Measurements from ENCODE around the gene PHGDH.
"Not testable (repeated sequence)": the region's sequence is repeated elsewhere in the genome, so short reads cannot be mapped to it uniquely, and the experiment has no call there.

PHGDH gene

GRCh38 chr1:119696863-119697262 is 14.9 kb upstream of the PHGDH start:
- FAIRE-seq; DNase-seq (ENCODE audit: insufficient read length, low spot score): not testable (repeated sequence)

GRCh38 chr1:119697598-119697997 is 14.1 kb upstream of the PHGDH start:
- no peak for DNase-seq (ENCODE audit: insufficient read length, low spot score)
- FAIRE-seq: no peak

- DNase-seq (ENCODE audit: insufficient read length, low spot score): no peak
- FAIRE-seq: no peak
Measured at GRCh38 chr1:119700326-119700725, 11.4 kb upstream of the PHGDH start.

GRCh38 chr1:119701659-119702058 is 10.1 kb upstream of the PHGDH start:
- DNase-seq (ENCODE audit: insufficient read length, low spot score) (no peak), FAIRE-seq (no peak)

- no peak for DNase-seq (ENCODE audit: insufficient read length, low spot score)
- FAIRE-seq: no peak
Measured at GRCh38 chr1:119702384-119702783, 9.3 kb upstream of the PHGDH start.

GRCh38 chr1:119703666-119704450 is 7.9 kb upstream of the PHGDH start:
- no peak for DNase-seq (ENCODE audit: insufficient read length, low spot score)
- FAIRE-seq: no peak

- FAIRE-seq; DNase-seq (ENCODE audit: insufficient read length, low spot score): not testable (repeated sequence)
Measured at GRCh38 chr1:119706599-119706998, 5.1 kb upstream of the PHGDH start.

GRCh38 chr1:119711356-119711803 is 354 bp upstream of the PHGDH start:
- not testable (repeated sequence) for DNase-seq (ENCODE audit: insufficient read length, low spot score); FAIRE-seq

GRCh38 chr1:119712342-119713038 is 756 bp downstream of the PHGDH start:
- FAIRE-seq (no peak), DNase-seq (ENCODE audit: insufficient read length, low spot score) (no peak)

GRCh38 chr1:119713039-119713748 is 1.5 kb downstream of the PHGDH start:
- DNase-seq (ENCODE audit: insufficient read length, low spot score) (no peak), FAIRE-seq (no peak)

GRCh38 chr1:119713749-119714456 is 2.2 kb downstream of the PHGDH start:
- FAIRE-seq (no peak), DNase-seq (ENCODE audit: insufficient read length, low spot score) (no peak)

GRCh38 chr1:119714583-119714982 is 2.8 kb downstream of the PHGDH start:
- DNase-seq (ENCODE audit: insufficient read length, low spot score) (no peak), FAIRE-seq (no peak)

- no peak for DNase-seq (ENCODE audit: insufficient read length, low spot score)
- FAIRE-seq: no peak
Measured at GRCh38 chr1:119715542-119715941, 3.8 kb downstream of the PHGDH start.

GRCh38 chr1:119718409-119718808 is 6.7 kb downstream of the PHGDH start:
- FAIRE-seq (no peak), DNase-seq (ENCODE audit: insufficient read length, low spot score) (no peak)

- FAIRE-seq: no peak
- no peak for DNase-seq (ENCODE audit: insufficient read length, low spot score)
Measured at GRCh38 chr1:119718972-119719371, 7.2 kb downstream of the PHGDH start.

- DNase-seq (ENCODE audit: insufficient read length, low spot score) (no peak), FAIRE-seq (no peak)
Measured at GRCh38 chr1:119720866-119721440, 9.2 kb downstream of the PHGDH start.

- no peak for FAIRE-seq
Measured at GRCh38 chr1:119721896-119722295, 10.2 kb downstream of the PHGDH start.

GRCh38 chr1:119724611-119725218 is 13.0 kb downstream of the PHGDH start:
- FAIRE-seq (no peak), DNase-seq (ENCODE audit: insufficient read length, low spot score) (no peak)

More at GRCh38 chr1:119721896-119722295, 10.2 kb downstream of the PHGDH start:
- DNase-seq (ENCODE audit: insufficient read length, low spot score): no peak

GRCh38 chr1:119725626-119726025 is 13.9 kb downstream of the PHGDH start:
- DNase-seq (ENCODE audit: insufficient read length, low spot score) (no peak), FAIRE-seq (no peak)

- FAIRE-seq (no peak), DNase-seq (ENCODE audit: insufficient read length, low spot score) (no peak)
Measured at GRCh38 chr1:119727991-119728390, 16.3 kb downstream of the PHGDH start.

Data from GM19239 (cell line).